Ectodermal cell (in vitro differentiated cells): ENCODE measurements around the gene MAN1C1.

Experiments used
- H3K27ac ChIP-seq: 2 replicates; pipeline ENCODE4 v1.7.0; 2013; ENCODE audit warnings: mild to moderate bottlenecking, low read depth, low read length; ENCODE audit not compliant: insufficient read depth, poor library complexity, severe bottlenecking
- H3K27me3 ChIP-seq: 2 replicates; pipeline ENCODE4 v1.7.0; 2013; ENCODE audit warnings: mild to moderate bottlenecking, low read length; ENCODE audit not compliant: insufficient read depth, control insufficient read depth, poor library complexity, severe bottlenecking
- H3K36me3 ChIP-seq: one replicate; pipeline ENCODE4 v1.7.0; 2013; ENCODE audit warnings: low read length; ENCODE audit not compliant: control insufficient read depth, insufficient read depth
- H3K4me1 ChIP-seq: one replicate; pipeline ENCODE4 v1.7.0; 2013; ENCODE audit warnings: low read length; ENCODE audit not compliant: control insufficient read depth, insufficient read depth
- H3K4me3 ChIP-seq: 2 replicates; pipeline ENCODE4 v1.7.0; 2013; ENCODE audit warnings: low read depth, low read length, control low read depth; ENCODE audit not compliant: insufficient read depth
- H3K9me3 ChIP-seq: 2 replicates; pipeline ENCODE4 v1.7.0; 2013; ENCODE audit warnings: mild to moderate bottlenecking, low read length, moderate library complexity; ENCODE audit not compliant: control insufficient read depth
- WGBS, 2 experiments: methylation state at CpG; one replicate each; pipeline ENCODE4 v1.1.7; 2013; ENCODE audit warnings: missing lambda C conversion rate in 2 of 2; 5-methylcytosine and 5-hydroxymethylcytosine counted together

Gene MAN1C1

GRCh38 chr1:25746299-25747045 is 129.9 kb downstream of the MAN1C1 start:
- peaks cover 14% of the 10 kb centered on the region for H3K4me1 ChIP-seq
- H3K9me3 ChIP-seq = no peaks in the 10 kb centered on the region
- no peak overlapping the region for H3K4me3 ChIP-seq
- no peaks in the 10 kb centered on the region for H3K36me3 ChIP-seq
- H3K27ac ChIP-seq = no peak overlapping the region
- H3K27me3 ChIP-seq = no peaks in the 10 kb centered on the region
- 94 to 95% methylated on average over 22 of the region's 22 CpGs for WGBS, 2 experiments

DNA sequence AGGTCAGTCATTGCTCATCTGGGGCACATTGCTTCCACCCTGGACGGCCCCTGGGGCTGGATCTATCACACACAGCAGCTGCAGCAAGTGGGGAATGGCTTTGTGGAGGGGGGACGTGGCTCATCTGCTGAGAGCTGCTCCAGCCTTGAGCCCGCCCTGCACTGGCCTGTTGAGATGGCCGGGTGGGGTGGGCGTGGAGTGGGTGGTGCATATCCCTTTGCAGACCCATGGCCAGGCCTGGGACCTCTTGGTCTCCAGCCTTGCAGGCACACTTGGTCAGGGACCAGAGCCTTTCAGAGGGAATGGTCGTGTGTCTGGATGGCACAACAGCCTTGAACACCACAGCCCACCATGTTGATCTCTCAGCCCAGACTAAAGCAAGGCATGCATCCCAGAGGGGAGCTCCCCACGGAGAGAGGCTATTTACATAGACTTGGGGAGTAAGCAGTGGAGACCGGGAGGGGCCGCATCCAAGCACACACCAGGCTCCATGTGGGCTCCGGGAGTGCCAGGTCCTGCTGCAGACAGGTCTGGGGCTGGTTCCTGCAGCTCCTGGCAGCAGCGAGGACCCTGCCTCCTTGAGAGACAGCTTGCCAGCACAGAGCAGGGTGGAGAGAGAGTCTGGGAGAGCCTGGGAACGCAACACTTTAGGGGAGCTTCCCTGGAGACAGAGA is 130.6 kb downstream of the MAN1C1 start:
- no peaks in the 10 kb centered on the region for H3K9me3 ChIP-seq
- no peak overlapping the region for H3K27ac ChIP-seq
- H3K4me3 ChIP-seq = no peak overlapping the region
- WGBS, 2 experiments = 62 to 65% methylated on average over 12 of the region's 12 CpGs
- H3K36me3 ChIP-seq = no peaks in the 10 kb centered on the region
- peaks cover 14% of the 10 kb centered on the region for H3K4me1 ChIP-seq
- no peaks in the 10 kb centered on the region for H3K27me3 ChIP-seq

DNA sequence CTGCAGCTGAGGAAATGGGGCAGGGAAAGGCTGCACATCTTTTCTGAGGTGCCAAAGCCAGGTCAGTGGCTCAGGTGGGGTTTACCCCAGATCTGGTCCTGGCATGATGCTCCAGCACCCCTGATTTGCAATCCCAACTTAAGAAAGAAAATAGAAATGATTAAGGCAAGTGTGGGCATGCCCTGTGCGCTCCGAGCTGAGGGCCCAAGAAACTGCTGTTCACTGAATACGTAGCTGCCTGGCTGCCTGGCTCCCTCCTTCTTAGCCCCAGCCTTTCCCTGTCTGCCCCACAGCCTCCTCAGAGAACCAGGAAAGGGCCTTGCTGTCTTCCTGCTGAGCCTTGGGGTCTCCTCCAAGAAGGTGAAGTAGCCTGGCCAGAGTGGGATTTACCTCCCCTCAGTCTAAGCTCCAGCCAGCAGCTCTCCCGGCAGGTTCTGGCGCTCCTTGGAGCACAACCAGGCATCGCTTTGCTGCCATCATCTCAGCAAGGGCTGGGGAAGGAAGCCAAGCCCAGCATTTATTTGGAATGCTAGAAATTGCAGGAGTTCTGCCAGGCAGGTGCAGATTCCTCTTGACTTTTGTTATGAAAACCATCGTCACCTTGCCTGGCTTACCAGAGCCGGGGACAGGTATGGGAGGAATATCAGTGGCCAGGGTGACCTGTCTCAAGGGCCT is 132.1 kb downstream of the MAN1C1 start:
- 88 to 90% methylated on average over 8 of the region's 8 CpGs for WGBS, 2 experiments
- no peaks in the 10 kb centered on the region for H3K27me3 ChIP-seq
- H3K4me1 ChIP-seq = peaks cover 7% of the 10 kb centered on the region
- no peak overlapping the region for H3K27ac ChIP-seq
- H3K36me3 ChIP-seq = no peaks in the 10 kb centered on the region
- no peak overlapping the region for H3K4me3 ChIP-seq
- H3K9me3 ChIP-seq = no peaks in the 10 kb centered on the region

DNA sequence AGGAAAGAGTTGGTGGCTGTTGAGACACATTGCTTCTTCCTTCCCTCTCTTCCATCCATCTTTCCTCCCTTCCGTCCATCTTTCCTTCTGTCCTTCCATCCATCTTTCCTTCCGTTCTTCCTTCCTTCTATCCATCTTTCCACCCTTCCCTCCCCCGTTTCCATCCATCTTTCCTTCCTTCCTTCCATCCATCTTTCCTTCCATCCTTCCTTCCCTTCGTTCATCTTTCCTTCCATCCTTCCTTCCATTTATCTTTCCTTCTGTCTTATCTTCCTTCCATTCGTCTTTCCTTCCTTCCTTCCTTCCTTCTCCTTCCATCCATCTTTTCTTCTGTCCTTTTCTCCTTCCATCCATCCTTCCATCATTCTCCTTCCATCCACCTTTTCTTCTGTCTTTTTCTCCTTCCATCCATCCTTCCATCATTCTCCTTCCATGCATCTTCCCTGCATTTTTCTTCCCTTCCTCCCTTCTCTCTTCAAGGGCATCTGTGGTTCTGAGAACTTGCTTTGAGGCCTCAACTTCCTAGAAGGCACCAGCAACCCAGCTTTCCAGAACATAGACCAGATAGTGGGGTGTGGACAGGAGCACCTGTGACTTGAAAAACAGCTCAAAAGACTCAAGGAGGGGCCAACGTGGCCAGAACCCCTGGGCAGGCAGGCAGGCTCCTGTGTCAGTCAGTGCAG is 134.5 kb downstream of the MAN1C1 start:
- Histone ChIP-seq H3K36me3 (no peaks in the 10 kb centered on the region), H3K27ac (no peak overlapping the region), H3K9me3 (no peaks in the 10 kb centered on the region), H3K4me1 (no peaks in the 10 kb centered on the region), H3K27me3 (no peaks in the 10 kb centered on the region), H3K4me3 (no peak overlapping the region)
- WGBS, 2 experiments = 82 to 83% methylated on average over 6 of the region's 6 CpGs

GRCh38 chr1:25754470-25755181 is 138.0 kb downstream of the MAN1C1 start:
- no peaks in the 10 kb centered on the region for H3K36me3 ChIP-seq

GRCh38 chr1:25755475-25756125 is 139.0 kb downstream of the MAN1C1 start:
- no peak overlapping the region for H3K27ac ChIP-seq
- H3K4me3 ChIP-seq = no peak overlapping the region
- H3K4me1 ChIP-seq = peaks cover 12% of the 10 kb centered on the region
- WGBS, 2 experiments = 91 to 96% methylated on average over 6 of the region's 7 CpGs
- no peaks in the 10 kb centered on the region for H3K27me3 ChIP-seq
- no peaks in the 10 kb centered on the region for H3K9me3 ChIP-seq
- no peaks in the 10 kb centered on the region for H3K36me3 ChIP-seq

More at GRCh38 chr1:25754470-25755181, 138.0 kb downstream of the MAN1C1 start:
- H3K4me1 ChIP-seq = peaks cover 12% of the 10 kb centered on the region
- H3K27ac ChIP-seq = no peak overlapping the region
- H3K9me3 ChIP-seq = no peaks in the 10 kb centered on the region
- no peaks in the 10 kb centered on the region for H3K27me3 ChIP-seq
- H3K4me3 ChIP-seq = no peak overlapping the region
- WGBS, 2 experiments = 91% methylated on average over 17 of the region's 17 CpGs

GRCh38 chr1:25756215-25756614 is 139.6 kb downstream of the MAN1C1 start:
- WGBS, 2 experiments = 95 to 97% methylated on average over 3 of the region's 3 CpGs
- Histone ChIP-seq H3K27ac (no peak overlapping the region), H3K27me3 (no peaks in the 10 kb centered on the region), H3K4me1 (peaks cover 12% of the 10 kb centered on the region), H3K4me3 (no peak overlapping the region), H3K36me3 (no peaks in the 10 kb centered on the region), H3K9me3 (no peaks in the 10 kb centered on the region)

GRCh38 chr1:25757151-25757845 is 140.7 kb downstream of the MAN1C1 start:
- no peak overlapping the region for H3K27ac ChIP-seq
- WGBS, 2 experiments = 60 to 65% methylated on average over 11 to 12 of the region's 12 CpGs
- no peaks in the 10 kb centered on the region for H3K36me3 ChIP-seq
- H3K4me3 ChIP-seq = no peak overlapping the region
- H3K9me3 ChIP-seq = no peaks in the 10 kb centered on the region
- peaks cover 12% of the 10 kb centered on the region for H3K4me1 ChIP-seq
- H3K27me3 ChIP-seq = no peaks in the 10 kb centered on the region

DNA sequence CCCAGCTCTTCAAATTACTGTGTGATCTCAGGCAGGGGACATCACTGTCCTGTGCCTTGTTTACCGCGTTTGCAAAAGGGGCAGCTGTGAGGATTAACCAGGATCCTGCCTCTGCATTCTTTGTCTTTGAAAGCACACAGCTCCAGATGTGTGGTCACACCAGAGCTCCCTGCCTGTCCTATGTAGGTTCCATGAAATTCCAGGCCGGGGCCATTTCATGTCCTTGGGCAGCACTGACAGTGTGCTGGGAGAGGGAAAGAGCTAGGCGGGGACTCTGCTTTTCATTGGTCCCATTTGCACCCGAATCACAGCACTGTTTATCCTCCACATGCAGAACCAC is 141.2 kb downstream of the MAN1C1 start:
- Histone ChIP-seq H3K27ac (no peak overlapping the region), H3K9me3 (no peaks in the 10 kb centered on the region), H3K4me3 (no peak overlapping the region), H3K36me3 (no peaks in the 10 kb centered on the region), H3K27me3 (no peaks in the 10 kb centered on the region), H3K4me1 (peaks cover 12% of the 10 kb centered on the region)
- WGBS, 2 experiments = 47 to 48% methylated on average over 5 of the region's 5 CpGs
